GM12878 (cell line): ENCODE measurements around the gene CDC5L. TPM values are rescaled to one million over a fixed set of nuclear protein-coding genes. Genes with fewer than 3 reads are reported as not detected.

Experiments
- ATAC-seq: fragments of 200-7000 bp; cut with Tn5 transposase; 3 replicates; pipeline ENCODE4 v1.9.1; 2020; ENCODE audit warnings: mild to moderate bottlenecking, moderate library complexity
- BruUV-seq: library from RNA; stranded (reverse); fragments of 400-500 nt; replicated peaks from 2 replicates; lab custom pipeline; 2021; lab: Mats Ljungman, UMichigan
- CTCF ChIA-PET: fragments of 300-600 bp; sonication (Branson Sonifier 250); formaldehyde crosslinking; extraction: SDS; loops from one replicate; lab custom pipeline; 2021; ENCODE audit warnings: inconsistent platforms; lab: Yijun Ruan, JAX
- POLR2A ChIA-PET: fragments of 350-600 bp; formaldehyde crosslinking; extraction: SDS; loops from one replicate; lab custom pipeline; 2021; ENCODE audit warnings: inconsistent platforms; lab: Charles Lee
- RAD21 ChIA-PET: fragments of 300-600 bp; sonication (Branson Sonifier 250); formaldehyde crosslinking; loops from one replicate; lab custom pipeline; 2023; ENCODE audit warnings: antibody characterized with exemption; ENCODE audit not compliant: unreplicated experiment; lab: Charles Lee
- SMC1A ChIA-PET: fragments of 300-600 bp; sonication (Branson Sonifier 250); formaldehyde crosslinking; loops from one replicate; lab custom pipeline; 2023; ENCODE audit not compliant: unreplicated experiment, uncharacterized antibody; lab: Charles Lee
- DNase-seq: peaks from one replicate; pipeline ENCODE4 v3.0.0-alpha.2; 2011; ENCODE audit warnings: low read depth, low spot score
- FAIRE-seq: peaks from 3 replicates; lab custom pipeline; 2011; peaks lifted over from hg19 to GRCh38; lab: Jason Lieb, UNC
- H2AFZ ChIP-seq: 2 replicates; pipeline ENCODE4 v1.6.0; 2011; ENCODE audit warnings: low read depth, low read length, control low read depth; ENCODE audit not compliant: control insufficient read depth
- H3K27ac ChIP-seq: 2 replicates; pipeline ENCODE4 v1.5.1; 2011; ENCODE audit warnings: control low read depth; ENCODE audit not compliant: control insufficient read depth, insufficient read depth
- H3K27me3 ChIP-seq, 2 experiments: replicated peaks in 1 of 2; 2 replicates each; pipeline versions ENCODE4 v1.6.0 to v1.6.1; 2011; ENCODE audit warnings: low read length in 1 of 2; ENCODE audit not compliant: control insufficient read depth in 2 of 2, insufficient read depth in 2 of 2
- H3K36me3 ChIP-seq, 2 experiments: 2 replicates each; pipeline ENCODE4 v1.5.1; 2011; ENCODE audit warnings: low read length in 1 of 2; ENCODE audit not compliant: control insufficient read depth in 2 of 2, insufficient read depth in 2 of 2
- H3K4me1 ChIP-seq: 2 replicates; pipeline ENCODE4 v1.6.1; 2011; ENCODE audit warnings: mild to moderate bottlenecking, low read length, moderate library complexity, mixed read lengths; ENCODE audit not compliant: control insufficient read depth, insufficient read depth
- H3K4me2 ChIP-seq: 2 replicates; pipeline ENCODE4 v1.6.0; 2011; ENCODE audit warnings: control low read depth; ENCODE audit not compliant: control insufficient read depth, insufficient read depth
- H3K4me3 ChIP-seq: fragments of 200-600 bp; sonication (generic); 2 replicates; pipeline ENCODE4 v1.5.1; 2016
- H3K79me2 ChIP-seq: 2 replicates; pipeline ENCODE4 v1.6.0; 2011; ENCODE audit warnings: low read length; ENCODE audit not compliant: control insufficient read depth, insufficient read depth
- H3K9ac ChIP-seq: 2 replicates; pipeline ENCODE4 v1.8.0; 2011; ENCODE audit warnings: low read length, control low read depth, mixed read lengths; ENCODE audit not compliant: control insufficient read depth, insufficient read depth
- H3K9me3 ChIP-seq: replicated peaks from 3 replicates; pipeline ENCODE4 v1.5.1; 2011; ENCODE audit warnings: mild to moderate bottlenecking, low read length; ENCODE audit not compliant: control insufficient read depth, insufficient read depth
- H4K20me1 ChIP-seq: 2 replicates; pipeline ENCODE4 v1.6.0; 2011; ENCODE audit not compliant: control insufficient read depth, insufficient read depth
- RAD21 ChIP-seq: IDR thresholded peaks from 2 replicates; pipeline ENCODE4 v1.6.1; 2011; ENCODE audit warnings: mild to moderate bottlenecking, low read depth, low read length, moderate library complexity; ENCODE audit not compliant: insufficient read depth
- SP1 ChIP-seq: IDR thresholded peaks from one replicate; pipeline ENCODE4 v1.6.1; 2011; ENCODE audit warnings: low read depth, low read length
- WGBS: methylation state at CpG from one replicate; pipeline ENCODE4 v1.1.6; 2016; ENCODE audit warnings: low lambda C conversion rate; ENCODE audit not compliant: insufficient replicate concordance, insufficient coverage; ENCODE audit errors: missing lambda C conversion rate; 5-methylcytosine and 5-hydroxymethylcytosine counted together
- in situ Hi-C: fragments of 300-500 bp; cut with MboI; formaldehyde crosslinking; loops from 9 replicates; pipeline ENCODE4 v1.14.3; 2018; ENCODE audit warnings: mixed read lengths
- intact Hi-C: fragments of 100-400 bp; cut with micrococcal nuclease; formaldehyde crosslinking; loops from one replicate; pipeline ENCODE4 v1.14.2; 2022; ENCODE audit not compliant: unreplicated experiment
- polyA plus RNA-seq, 11 experiments: library from polyadenylated mRNA; depleted of rRNA in 4 of 11; unstranded in 6 of 11; stranded (reverse) in 5 of 11; fragments of >200 nt; fragmentation: Nextera tagmentation in 4 of 11; fragmentation: Illumina TruSeq in 1 of 11; extraction: Ambion mirVana in 4 of 11; extraction: Trizol in 1 of 11; gene quantifications; 1 replicate in 1 of 11; 2 replicates in 10 of 11; pipeline versions ENCODE4 v1.2.1 to v1.2.3, GENCODE V29; 2011 to 2016; ENCODE audit warnings: inconsistent platforms in 2 of 11, missing spikeins in 2 of 11, low read depth in 1 of 11
- total RNA-seq, 4 experiments: library from RNA; depleted of rRNA in 3 of 4; stranded (reverse); fragments of >200 nt in 3 of 4; fragmentation: Illumina TruSeq in 1 of 4; extraction: Trizol in 1 of 4; gene quantifications; 2 replicates each; pipeline versions ENCODE4 v1.2.1 to v1.2.3, GENCODE V29; 2013 to 2021
- TF ChIP-seq, protein P1 (sequence below): fragments of 450-650 bp; IDR thresholded peaks from 2 replicates; pipeline ENCODE4 v1.6.1; 2016; ENCODE audit warnings: mild to moderate bottlenecking, moderate library complexity, borderline replicate concordance

CDC5L gene
- total and polyA plus RNA-seq, 10 of the 15 experiments (the other 5 are each of a cell fraction or from before 2014, with no cell fraction given): 13.2 to 29.4 (median 18.8) TPM

DNA sequence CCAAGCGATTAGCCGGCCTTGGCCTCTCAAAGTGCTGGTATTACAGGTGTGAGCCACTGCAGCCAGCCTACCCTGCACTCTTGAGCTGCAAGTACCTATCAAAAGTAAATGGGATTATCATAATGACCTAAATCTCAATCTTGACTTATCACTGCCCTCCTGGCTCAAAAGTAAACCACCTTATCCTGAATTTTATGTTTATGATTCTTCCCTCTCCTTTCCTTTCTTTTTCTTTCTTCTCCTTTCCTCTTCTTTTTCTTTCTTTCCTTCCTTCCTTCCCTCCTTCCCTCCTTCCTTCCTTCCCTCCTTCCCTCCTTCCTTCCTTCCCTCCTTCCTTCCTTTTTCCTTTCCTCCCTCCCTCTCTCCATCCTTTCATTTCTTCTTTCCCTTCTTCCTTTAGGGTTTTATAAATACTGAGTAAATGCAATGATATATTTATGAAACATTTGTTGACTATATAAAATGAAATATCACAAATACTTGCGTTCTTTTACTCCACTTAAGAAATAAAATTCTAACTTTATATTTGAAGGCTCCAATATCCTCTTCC is 24.1 kb upstream of the CDC5L start:
- H3K4me2 ChIP-seq: no peak overlapping the region
- H3K4me3 ChIP-seq: no peak overlapping the region
- POLR2A ChIA-PET: no interaction called here
- SMC1A ChIA-PET: no interaction called here
- TF ChIP-seq RAD21: no peak
- TF ChIP-seq SP1: no peak
- TF ChIP-seq, protein P1, sequence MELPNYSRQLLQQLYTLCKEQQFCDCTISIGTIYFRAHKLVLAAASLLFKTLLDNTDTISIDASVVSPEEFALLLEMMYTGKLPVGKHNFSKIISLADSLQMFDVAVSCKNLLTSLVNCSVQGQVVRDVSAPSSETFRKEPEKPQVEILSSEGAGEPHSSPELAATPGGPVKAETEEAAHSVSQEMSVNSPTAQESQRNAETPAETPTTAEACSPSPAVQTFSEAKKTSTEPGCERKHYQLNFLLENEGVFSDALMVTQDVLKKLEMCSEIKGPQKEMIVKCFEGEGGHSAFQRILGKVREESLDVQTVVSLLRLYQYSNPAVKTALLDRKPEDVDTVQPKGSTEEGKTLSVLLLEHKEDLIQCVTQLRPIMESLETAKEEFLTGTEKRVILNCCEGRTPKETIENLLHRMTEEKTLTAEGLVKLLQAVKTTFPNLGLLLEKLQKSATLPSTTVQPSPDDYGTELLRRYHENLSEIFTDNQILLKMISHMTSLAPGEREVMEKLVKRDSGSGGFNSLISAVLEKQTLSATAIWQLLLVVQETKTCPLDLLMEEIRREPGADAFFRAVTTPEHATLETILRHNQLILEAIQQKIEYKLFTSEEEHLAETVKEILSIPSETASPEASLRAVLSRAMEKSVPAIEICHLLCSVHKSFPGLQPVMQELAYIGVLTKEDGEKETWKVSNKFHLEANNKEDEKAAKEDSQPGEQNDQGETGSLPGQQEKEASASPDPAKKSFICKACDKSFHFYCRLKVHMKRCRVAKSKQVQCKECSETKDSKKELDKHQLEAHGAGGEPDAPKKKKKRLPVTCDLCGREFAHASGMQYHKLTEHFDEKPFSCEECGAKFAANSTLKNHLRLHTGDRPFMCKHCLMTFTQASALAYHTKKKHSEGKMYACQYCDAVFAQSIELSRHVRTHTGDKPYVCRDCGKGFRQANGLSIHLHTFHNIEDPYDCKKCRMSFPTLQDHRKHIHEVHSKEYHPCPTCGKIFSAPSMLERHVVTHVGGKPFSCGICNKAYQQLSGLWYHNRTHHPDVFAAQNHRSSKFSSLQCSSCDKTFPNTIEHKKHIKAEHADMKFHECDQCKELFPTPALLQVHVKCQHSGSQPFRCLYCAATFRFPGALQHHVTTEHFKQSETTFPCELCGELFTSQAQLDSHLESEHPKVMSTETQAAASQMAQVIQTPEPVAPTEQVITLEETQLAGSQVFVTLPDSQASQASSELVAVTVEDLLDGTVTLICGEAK: no peak
- H3K4me1 ChIP-seq: no peaks in the 10 kb centered on the region
- no peak overlapping the region for H3K9ac ChIP-seq
- H3K36me3 ChIP-seq: no peaks in the 10 kb centered on the region
- CTCF ChIA-PET: interaction anchor here (0.7 kb wide), 1 partner anchor 147 kb away, joined by 3 read pairs; no protein-coding TSS in a partner anchor
- RAD21 ChIA-PET: no interaction called here
- H3K79me2 ChIP-seq: no peaks in the 10 kb centered on the region
- H3K9me3 ChIP-seq: no peaks in the 10 kb centered on the region
- no peak for ATAC-seq
- H3K27ac ChIP-seq: no peak overlapping the region
- intact Hi-C loops (no loop called here), in situ Hi-C loops (no loop called here)
- no peaks in the 10 kb centered on the region for H4K20me1 ChIP-seq
- 97% methylated on average over 3 of the region's 3 CpGs for WGBS
- BruUV-seq: no TSS peak
- peaks cover 0 to 3% of the 10 kb centered on the region in 2 experiments; a peak in 1 of 4 replicates for H3K27me3 ChIP-seq
- no peak for DNase-seq
- no peak for FAIRE-seq
- H2AFZ ChIP-seq: no peak overlapping the region
